GM12878 (cell line): Measurements from ENCODE around the gene PTPRN2. TPM values are rescaled to one million over a fixed set of nuclear protein-coding genes. Genes with fewer than 3 reads are reported as not detected.

Experiments
- ATAC-seq: fragments of 200-7000 bp; cut with Tn5 transposase; 3 replicates; pipeline ENCODE4 v1.9.1; 2020; ENCODE audit warnings: mild to moderate bottlenecking, moderate library complexity
- BruUV-seq: library from RNA; stranded (reverse); fragments of 400-500 nt; replicated peaks from 2 replicates; lab custom pipeline; 2021; lab: Mats Ljungman, UMichigan
- CTCF ChIA-PET: fragments of 300-600 bp; sonication (Branson Sonifier 250); formaldehyde crosslinking; extraction: SDS; loops from one replicate; lab custom pipeline; 2021; ENCODE audit warnings: inconsistent platforms; lab: Yijun Ruan, JAX
- POLR2A ChIA-PET: fragments of 350-600 bp; formaldehyde crosslinking; extraction: SDS; loops from one replicate; lab custom pipeline; 2021; ENCODE audit warnings: inconsistent platforms; lab: Charles Lee
- RAD21 ChIA-PET: fragments of 300-600 bp; sonication (Branson Sonifier 250); formaldehyde crosslinking; loops from one replicate; lab custom pipeline; 2023; ENCODE audit warnings: antibody characterized with exemption; ENCODE audit not compliant: unreplicated experiment; lab: Charles Lee
- SMC1A ChIA-PET: fragments of 300-600 bp; sonication (Branson Sonifier 250); formaldehyde crosslinking; loops from one replicate; lab custom pipeline; 2023; ENCODE audit not compliant: unreplicated experiment, uncharacterized antibody; lab: Charles Lee
- DNase-seq: peaks from one replicate; pipeline ENCODE4 v3.0.0-alpha.2; 2011; ENCODE audit warnings: low read depth, low spot score
- FAIRE-seq: peaks from 3 replicates; lab custom pipeline; 2011; peaks lifted over from hg19 to GRCh38; lab: Jason Lieb, UNC
- H2AFZ ChIP-seq: 2 replicates; pipeline ENCODE4 v1.6.0; 2011; ENCODE audit warnings: low read depth, low read length, control low read depth; ENCODE audit not compliant: control insufficient read depth
- H3K27ac ChIP-seq: 2 replicates; pipeline ENCODE4 v1.5.1; 2011; ENCODE audit warnings: control low read depth; ENCODE audit not compliant: control insufficient read depth, insufficient read depth
- H3K27me3 ChIP-seq, 2 experiments: replicated peaks in 1 of 2; 2 replicates each; pipeline versions ENCODE4 v1.6.0 to v1.6.1; 2011; ENCODE audit warnings: low read length in 1 of 2; ENCODE audit not compliant: control insufficient read depth in 2 of 2, insufficient read depth in 2 of 2
- H3K36me3 ChIP-seq, 2 experiments: 2 replicates each; pipeline ENCODE4 v1.5.1; 2011; ENCODE audit warnings: low read length in 1 of 2; ENCODE audit not compliant: control insufficient read depth in 2 of 2, insufficient read depth in 2 of 2
- H3K4me1 ChIP-seq: 2 replicates; pipeline ENCODE4 v1.6.1; 2011; ENCODE audit warnings: mild to moderate bottlenecking, low read length, moderate library complexity, mixed read lengths; ENCODE audit not compliant: control insufficient read depth, insufficient read depth
- H3K4me2 ChIP-seq: 2 replicates; pipeline ENCODE4 v1.6.0; 2011; ENCODE audit warnings: control low read depth; ENCODE audit not compliant: control insufficient read depth, insufficient read depth
- H3K4me3 ChIP-seq: fragments of 200-600 bp; sonication (generic); 2 replicates; pipeline ENCODE4 v1.5.1; 2016
- H3K79me2 ChIP-seq: 2 replicates; pipeline ENCODE4 v1.6.0; 2011; ENCODE audit warnings: low read length; ENCODE audit not compliant: control insufficient read depth, insufficient read depth
- H3K9ac ChIP-seq: 2 replicates; pipeline ENCODE4 v1.8.0; 2011; ENCODE audit warnings: low read length, control low read depth, mixed read lengths; ENCODE audit not compliant: control insufficient read depth, insufficient read depth
- H3K9me3 ChIP-seq: replicated peaks from 3 replicates; pipeline ENCODE4 v1.5.1; 2011; ENCODE audit warnings: mild to moderate bottlenecking, low read length; ENCODE audit not compliant: control insufficient read depth, insufficient read depth
- H4K20me1 ChIP-seq: 2 replicates; pipeline ENCODE4 v1.6.0; 2011; ENCODE audit not compliant: control insufficient read depth, insufficient read depth
- CBX5 ChIP-seq: sonication (generic); IDR thresholded peaks from 2 replicates; pipeline ENCODE4 v1.6.1; 2016; ENCODE audit warnings: low read depth, moderate library complexity, mild to moderate bottlenecking, inconsistent platforms
- CHD4 ChIP-seq: fragments of 200-600 bp; sonication (generic); IDR thresholded peaks from 2 replicates; pipeline ENCODE4 v1.6.1; 2016; ENCODE audit warnings: mild to moderate bottlenecking
- EED ChIP-seq: sonication (generic); IDR thresholded peaks from 2 replicates; pipeline ENCODE4 v1.6.1; 2016; ENCODE audit warnings: antibody characterized with exemption, low read depth
- EZH2 ChIP-seq: IDR thresholded peaks from 2 replicates; pipeline ENCODE4 v1.6.1; 2012; ENCODE audit warnings: low read depth, mild to moderate bottlenecking, control low read depth, inconsistent platforms, low read length, borderline replicate concordance; ENCODE audit not compliant: control insufficient read depth
- GATAD2B ChIP-seq: fragments of 450-650 bp; conservative IDR thresholded peaks from 2 replicates; pipeline ENCODE4 v1.6.1; 2017; ENCODE audit warnings: low read depth, mild to moderate bottlenecking, moderate library complexity
- HCFC1 ChIP-seq: fragments of 150-350 bp; IDR thresholded peaks from 2 replicates; pipeline ENCODE4 v1.6.1; 2014; ENCODE audit warnings: low read length
- KDM1A ChIP-seq: fragments of 200-600 bp; sonication (generic); IDR thresholded peaks from 2 replicates; pipeline ENCODE4 v1.6.1; 2016; ENCODE audit warnings: borderline replicate concordance
- NR2C1 ChIP-seq: fragments of 450-650 bp; IDR thresholded peaks from 2 replicates; pipeline ENCODE4 v1.6.1; 2017; ENCODE audit warnings: antibody characterized with exemption, mild to moderate bottlenecking, moderate library complexity
- NR2C2 ChIP-seq: IDR thresholded peaks from 2 replicates; pipeline ENCODE4 v1.6.1; 2011; ENCODE audit warnings: borderline replicate concordance, low read depth; ENCODE audit not compliant: control insufficient read depth, insufficient read length
- NRF1 ChIP-seq: conservative IDR thresholded peaks from 2 replicates; pipeline ENCODE4 v1.6.1; 2011; ENCODE audit warnings: mild to moderate bottlenecking, low read depth, low read length, improper control_type of control experiment
- PML ChIP-seq: IDR thresholded peaks from 2 replicates; pipeline ENCODE4 v1.6.1; 2012; ENCODE audit warnings: low read length, inconsistent platforms
- TBL1XR1 ChIP-seq: IDR thresholded peaks from 2 replicates; pipeline ENCODE4 v1.6.1; 2012; ENCODE audit warnings: low read depth, low read length, improper control_type of control experiment
- WRNIP1 ChIP-seq: IDR thresholded peaks from 2 replicates; pipeline ENCODE4 v1.6.1; 2011; ENCODE audit warnings: low read depth, low read length, improper control_type of control experiment, borderline replicate concordance
- ZNF274 ChIP-seq: IDR thresholded peaks from one replicate; pipeline ENCODE4 v1.8.0; 2011; ENCODE audit not compliant: insufficient read length, insufficient read depth
- ZSCAN29 ChIP-seq: fragments of 450-650 bp; IDR thresholded peaks from 2 replicates; pipeline ENCODE4 v1.6.1; 2017; ENCODE audit warnings: mild to moderate bottlenecking, moderate library complexity
- WGBS: methylation state at CpG from one replicate; pipeline ENCODE4 v1.1.6; 2016; ENCODE audit warnings: low lambda C conversion rate; ENCODE audit not compliant: insufficient replicate concordance, insufficient coverage; ENCODE audit errors: missing lambda C conversion rate; 5-methylcytosine and 5-hydroxymethylcytosine counted together
- in situ Hi-C: fragments of 300-500 bp; cut with MboI; formaldehyde crosslinking; loops from 9 replicates; pipeline ENCODE4 v1.14.3; 2018; ENCODE audit warnings: mixed read lengths
- intact Hi-C: fragments of 100-400 bp; cut with micrococcal nuclease; formaldehyde crosslinking; loops from one replicate; pipeline ENCODE4 v1.14.2; 2022; ENCODE audit not compliant: unreplicated experiment
- polyA plus RNA-seq, 11 experiments: library from polyadenylated mRNA; depleted of rRNA in 4 of 11; unstranded in 6 of 11; stranded (reverse) in 5 of 11; fragments of >200 nt; fragmentation: Nextera tagmentation in 4 of 11; fragmentation: Illumina TruSeq in 1 of 11; extraction: Ambion mirVana in 4 of 11; extraction: Trizol in 1 of 11; gene quantifications; 1 replicate in 1 of 11; 2 replicates in 10 of 11; pipeline versions ENCODE4 v1.2.1 to v1.2.3, GENCODE V29; 2011 to 2016; ENCODE audit warnings: inconsistent platforms in 2 of 11, missing spikeins in 2 of 11, low read depth in 1 of 11
- total RNA-seq, 4 experiments: library from RNA; depleted of rRNA in 3 of 4; stranded (reverse); fragments of >200 nt in 3 of 4; fragmentation: Illumina TruSeq in 1 of 4; extraction: Trizol in 1 of 4; gene quantifications; 2 replicates each; pipeline versions ENCODE4 v1.2.1 to v1.2.3, GENCODE V29; 2013 to 2021
- TF ChIP-seq, protein P1 (sequence below): fragments of 450-650 bp; IDR thresholded peaks from 2 replicates; pipeline ENCODE4 v1.6.1; 2016; ENCODE audit warnings: mild to moderate bottlenecking
- TF ChIP-seq, protein P2 (sequence below): fragments of 450-650 bp; IDR thresholded peaks from 2 replicates; pipeline ENCODE4 v1.6.1; 2018; ENCODE audit warnings: mild to moderate bottlenecking, low read depth, moderate library complexity; ENCODE audit not compliant: partially characterized antibody
- TF ChIP-seq, protein P3 (sequence below): IDR thresholded peaks from 2 replicates; pipeline ENCODE4 v1.6.1; 2011; ENCODE audit warnings: borderline replicate concordance, low read depth, mild to moderate bottlenecking, moderate library complexity, low read length; ENCODE audit not compliant: insufficient read depth, poor library complexity, severe bottlenecking

Gene PTPRN2
- total and polyA plus RNA-seq, 10 of the 15 experiments (the other 5 are each of a cell fraction or from before 2014, with no cell fraction given) = 5.4 TPM; not detected in 9

DNA sequence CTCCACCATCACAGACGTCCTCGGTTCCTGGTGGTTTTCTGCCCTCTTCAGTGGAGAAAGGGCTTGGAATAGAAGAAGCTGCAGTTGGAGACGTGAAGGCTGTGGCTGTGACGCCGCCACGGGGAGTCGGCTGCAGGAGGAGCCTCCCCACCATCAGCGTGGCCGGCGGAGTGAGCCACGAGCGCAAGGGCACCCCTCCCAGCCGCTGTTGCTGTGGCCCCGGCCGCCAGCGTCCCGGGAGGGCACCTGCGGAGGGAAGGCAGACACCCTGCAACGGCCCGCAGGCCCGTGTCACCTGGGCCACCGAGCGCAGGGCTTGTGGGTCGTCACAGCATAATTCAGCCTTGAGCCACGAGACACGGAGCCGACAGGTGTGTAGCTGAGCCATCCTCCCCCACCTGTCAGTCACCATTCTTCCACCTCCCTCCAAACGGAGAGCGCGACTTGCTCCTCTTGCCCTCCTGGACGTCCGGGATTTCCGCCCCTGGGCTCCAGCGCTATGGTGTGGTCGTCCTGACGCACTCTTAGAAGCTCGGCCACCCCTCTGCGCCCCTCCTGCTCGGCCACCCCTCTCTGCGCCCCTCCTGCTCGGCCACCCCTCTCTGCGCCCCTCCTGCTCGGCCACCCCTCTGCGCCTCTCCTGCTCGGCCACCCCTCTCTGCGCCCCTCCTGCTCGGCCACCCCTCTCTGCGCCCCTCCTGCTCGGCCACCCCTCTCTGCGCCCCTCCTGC lies 102.7 kb downstream of the PTPRN2 start:
- no peak overlapping the region for H3K9ac ChIP-seq
- no peak overlapping the region for H2AFZ ChIP-seq
- in situ Hi-C loops = no loop called here
- BruUV-seq = no TSS peak
- DNase-seq = no peak
- intact Hi-C loops = no loop called here
- H3K4me1 ChIP-seq = no peaks in the 10 kb centered on the region
- H3K27ac ChIP-seq = no peak overlapping the region
- no peaks in the 10 kb centered on the region for H3K27me3 ChIP-seq
- no peaks in the 10 kb centered on the region for H3K79me2 ChIP-seq
- no peaks in the 10 kb centered on the region; the same call in 2 of the 3 replicates for H3K9me3 ChIP-seq
- FAIRE-seq = no peak
- ChIA-PET CTCF (no interaction called here), POLR2A (no interaction called here), SMC1A (no interaction called here), RAD21 (no interaction called here)
- WGBS = 64% methylated on average over 30 of the region's 50 CpGs
- H3K4me2 ChIP-seq = no peak overlapping the region
- H4K20me1 ChIP-seq = no peaks in the 10 kb centered on the region
- no peak for ATAC-seq
- H3K36me3 ChIP-seq = no peaks in the 10 kb centered on the region
- no peak overlapping the region for H3K4me3 ChIP-seq
- TF ChIP-seq NRF1 (no peak), PML (no peak), WRNIP1 (no peak), HCFC1 (no peak), CBX5 (no peak), KDM1A (no peak), ZSCAN29 (no peak), TBL1XR1 (no peak), CHD4 (no peak), EED (no peak), NR2C1 (no peak), ZNF274 (no peak), NR2C2 (no peak), GATAD2B (no peak), EZH2 (no peak)
- TF ChIP-seq, protein P1, sequence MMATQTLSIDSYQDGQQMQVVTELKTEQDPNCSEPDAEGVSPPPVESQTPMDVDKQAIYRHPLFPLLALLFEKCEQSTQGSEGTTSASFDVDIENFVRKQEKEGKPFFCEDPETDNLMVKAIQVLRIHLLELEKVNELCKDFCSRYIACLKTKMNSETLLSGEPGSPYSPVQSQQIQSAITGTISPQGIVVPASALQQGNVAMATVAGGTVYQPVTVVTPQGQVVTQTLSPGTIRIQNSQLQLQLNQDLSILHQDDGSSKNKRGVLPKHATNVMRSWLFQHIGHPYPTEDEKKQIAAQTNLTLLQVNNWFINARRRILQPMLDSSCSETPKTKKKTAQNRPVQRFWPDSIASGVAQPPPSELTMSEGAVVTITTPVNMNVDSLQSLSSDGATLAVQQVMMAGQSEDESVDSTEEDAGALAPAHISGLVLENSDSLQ = no peak
- TF ChIP-seq, protein P2, sequence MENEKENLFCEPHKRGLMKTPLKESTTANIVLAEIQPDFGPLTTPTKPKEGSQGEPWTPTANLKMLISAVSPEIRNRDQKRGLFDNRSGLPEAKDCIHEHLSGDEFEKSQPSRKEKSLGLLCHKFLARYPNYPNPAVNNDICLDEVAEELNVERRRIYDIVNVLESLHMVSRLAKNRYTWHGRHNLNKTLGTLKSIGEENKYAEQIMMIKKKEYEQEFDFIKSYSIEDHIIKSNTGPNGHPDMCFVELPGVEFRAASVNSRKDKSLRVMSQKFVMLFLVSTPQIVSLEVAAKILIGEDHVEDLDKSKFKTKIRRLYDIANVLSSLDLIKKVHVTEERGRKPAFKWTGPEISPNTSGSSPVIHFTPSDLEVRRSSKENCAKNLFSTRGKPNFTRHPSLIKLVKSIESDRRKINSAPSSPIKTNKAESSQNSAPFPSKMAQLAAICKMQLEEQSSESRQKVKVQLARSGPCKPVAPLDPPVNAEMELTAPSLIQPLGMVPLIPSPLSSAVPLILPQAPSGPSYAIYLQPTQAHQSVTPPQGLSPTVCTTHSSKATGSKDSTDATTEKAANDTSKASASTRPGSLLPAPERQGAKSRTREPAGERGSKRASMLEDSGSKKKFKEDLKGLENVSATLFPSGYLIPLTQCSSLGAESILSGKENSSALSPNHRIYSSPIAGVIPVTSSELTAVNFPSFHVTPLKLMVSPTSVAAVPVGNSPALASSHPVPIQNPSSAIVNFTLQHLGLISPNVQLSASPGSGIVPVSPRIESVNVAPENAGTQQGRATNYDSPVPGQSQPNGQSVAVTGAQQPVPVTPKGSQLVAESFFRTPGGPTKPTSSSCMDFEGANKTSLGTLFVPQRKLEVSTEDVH = no peak
- TF ChIP-seq, protein P3, sequence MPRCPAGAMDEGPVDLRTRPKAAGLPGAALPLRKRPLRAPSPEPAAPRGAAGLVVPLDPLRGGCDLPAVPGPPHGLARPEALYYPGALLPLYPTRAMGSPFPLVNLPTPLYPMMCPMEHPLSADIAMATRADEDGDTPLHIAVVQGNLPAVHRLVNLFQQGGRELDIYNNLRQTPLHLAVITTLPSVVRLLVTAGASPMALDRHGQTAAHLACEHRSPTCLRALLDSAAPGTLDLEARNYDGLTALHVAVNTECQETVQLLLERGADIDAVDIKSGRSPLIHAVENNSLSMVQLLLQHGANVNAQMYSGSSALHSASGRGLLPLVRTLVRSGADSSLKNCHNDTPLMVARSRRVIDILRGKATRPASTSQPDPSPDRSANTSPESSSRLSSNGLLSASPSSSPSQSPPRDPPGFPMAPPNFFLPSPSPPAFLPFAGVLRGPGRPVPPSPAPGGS = no peak
- TF ChIP-seq, all 136 proteins: peak for 0
